ENCODE measurements around the gene MZF1. TPM values are rescaled to one million over a fixed set of nuclear protein-coding genes. Genes with fewer than 3 reads are reported as not detected.

Gene MZF1
- polyA plus RNA-seq, 3 donors, result 1.6 to 55.6 (median 1.7) TPM

DNA sequence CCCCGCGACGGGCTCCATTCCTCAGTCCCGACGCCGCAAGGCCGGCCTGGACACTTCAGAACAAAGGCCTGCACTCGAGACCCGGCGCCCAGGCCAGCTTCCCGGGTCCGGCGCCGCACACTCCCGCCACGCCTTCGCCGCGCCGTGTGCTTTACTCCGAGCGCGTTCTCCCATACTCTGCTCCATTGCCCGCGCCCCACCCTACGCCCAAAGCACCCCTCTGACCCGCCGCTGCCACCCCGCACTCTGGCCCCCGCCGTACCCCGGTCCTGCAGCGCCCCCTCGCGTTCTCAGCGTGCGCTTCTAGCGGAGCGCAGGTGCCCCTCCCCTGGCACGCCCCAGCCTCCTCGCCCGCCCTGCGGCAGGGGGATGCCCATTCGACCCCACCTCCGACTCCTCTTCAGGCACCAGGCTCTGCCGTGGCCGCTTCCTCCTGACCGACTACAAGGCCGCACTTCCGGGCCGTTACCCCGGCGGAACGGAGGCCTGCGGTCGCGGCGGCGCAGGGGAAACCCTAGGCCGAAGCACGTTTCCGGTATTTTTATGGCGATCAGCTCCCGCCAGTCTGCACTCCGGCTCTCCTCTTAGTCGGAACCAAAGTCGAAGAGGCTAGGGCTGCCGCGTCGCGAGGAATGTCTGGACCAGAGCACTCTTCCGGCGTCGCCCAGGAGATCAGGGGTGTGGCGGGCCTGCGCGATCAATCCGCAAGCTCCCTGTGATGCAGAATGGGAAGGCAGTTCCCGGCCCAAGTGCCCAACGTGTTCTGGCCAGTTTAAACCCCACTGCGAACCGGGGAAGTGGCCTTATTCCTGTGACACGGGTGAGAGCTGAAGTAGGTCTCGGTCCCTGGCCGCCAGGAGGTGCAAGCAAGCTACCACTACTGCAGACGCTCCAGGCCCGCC, 53.5 kb downstream of the MZF1 start, which contains the start of gene ZBTB45:
Gene ZBTB45, minus strand, starts transcription at position 456 of the 902 bp plus-strand sequence. CDS start 2,137 bp downstream, outside the sequence.
- Histone ChIP-seq H4K20me1 (ENCODE audit: insufficient read depth, low read length) (peaks cover 36% of the 10 kb centered on the region), H3K27ac (ENCODE audit: low read depth in 1 of 2, low read length in 2 of 2) (peak within 1 kb of the TSS; percentile 90 to 93), H3K79me2 (ENCODE audit: insufficient read depth, low read length) (peaks cover 40% of the 10 kb centered on the region), H3K36me3 (replicated peaks in 1 of 2; ENCODE audit: control insufficient read depth in 1 of 2, insufficient read depth in 2 of 2, low read length in 2 of 2) (peaks cover 17 to 20% of the 10 kb centered on the region in 2 donors), H3K9ac (ENCODE audit: insufficient read depth, low read length, poor library complexity, severe bottlenecking) (peak within 1 kb of the TSS; percentile 94), H3K4me3 (replicated peaks in 1 of 3; ENCODE audit: low read depth in 2 of 3, low read length in 3 of 3) (peak within 1 kb of the TSS; percentile 57 to 90 (median 86)), H3K27me3 (ENCODE audit: control insufficient read depth in 2 of 2, insufficient read depth in 2 of 2, low read length in 2 of 2) (no peaks in the 10 kb centered on the region), H3K4me2 (replicated peaks; ENCODE audit: extremely low read depth, low read length, poor library complexity, severe bottlenecking) (peak within 1 kb of the TSS; percentile 96), H2AFZ (ENCODE audit: insufficient read depth, low read depth, low read length, poor library complexity, severe bottlenecking) (peak within 1 kb of the TSS; percentile 96), H3K9me3 (replicated peaks in 1 of 2; ENCODE audit: control insufficient read depth in 1 of 2, insufficient read depth in 1 of 2, low read length in 2 of 2) (no peaks in the 10 kb centered on the region), H3K4me1 (ENCODE audit: control insufficient read depth in 1 of 2, insufficient read depth in 2 of 2, low read length in 2 of 2) (peaks cover 30 to 31% of the 10 kb centered on the region in 2 donors)
- intact Hi-C loops (cut with micrococcal nuclease), result loop anchor here in 1 of 2 donors (2.0 kb wide), 2 partner anchors 19 to 53 kb away; partner anchors contain the start of gene MZF1
- WGBS (ENCODE audit: insufficient coverage), result under 1% methylated on average over 77 of the region's 87 CpGs
- H3K27me3 Mint-ChIP-seq (ENCODE audit: low read depth in 3 of 3), result peaks cover 0 to 1% (median 0%) of the 10 kb centered on the region in 3 donors
- peak; percentile 93 to 94 (median 93) for DNase-seq
- peaks cover 19 to 26% of the 10 kb centered on the region in 2 donors for H3K36me3 Mint-ChIP-seq
- peaks cover 36% of the 10 kb centered on the region for H3K4me1 Mint-ChIP-seq
- H3K9me3 Mint-ChIP-seq, result peaks cover 0 to 3% (median 0%) of the 10 kb centered on the region in 7 donors
- TF ChIP-seq CTCF (IDR thresholded peaks at IDR 0.05), result peak; percentile 79
- peak within 1 kb of the TSS; percentile 92 to 93 for H3K4me3 Mint-ChIP-seq
- peak within 1 kb of the TSS; percentile 95 to 99 (median 98) for H3K27ac Mint-ChIP-seq

DNA sequence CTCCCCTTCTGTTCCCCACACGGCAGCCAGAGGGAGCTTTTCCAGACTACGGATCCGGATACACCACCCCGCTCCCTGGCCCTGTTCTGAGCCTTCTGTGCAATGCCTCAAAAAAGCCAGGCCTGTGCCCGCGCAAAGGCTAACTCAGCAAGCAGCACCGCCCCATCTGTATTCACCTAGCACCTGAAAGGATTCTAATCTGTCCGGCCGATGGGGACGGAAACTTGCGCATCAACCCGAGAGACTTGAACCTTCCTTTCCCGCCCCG, 54.1 kb downstream of the MZF1 start:
- Mint-ChIP-seq H3K27me3 (ENCODE audit: low read depth in 3 of 3) (peaks cover 0 to 1% (median 0%) of the 10 kb centered on the region in 3 donors), H3K4me1 (peaks cover 41% of the 10 kb centered on the region), H3K36me3 (peaks cover 19 to 26% of the 10 kb centered on the region in 2 donors), H3K9me3 (peaks cover 0 to 3% (median 0%) of the 10 kb centered on the region in 7 donors), H3K27ac (peak overlapping the region; percentile 95 to 99 (median 98)), H3K4me3 (peak overlapping the region; percentile 92 to 93)
- H3K9ac ChIP-seq (ENCODE audit: insufficient read depth, low read length, poor library complexity, severe bottlenecking), result peak overlapping the region; percentile 94
- peak overlapping the region; percentile 96 for H2AFZ ChIP-seq (ENCODE audit: insufficient read depth, low read depth, low read length, poor library complexity, severe bottlenecking)
- H3K9me3 ChIP-seq (replicated peaks in 1 of 2; ENCODE audit: control insufficient read depth in 1 of 2, insufficient read depth in 1 of 2, low read length in 2 of 2), result no peaks in the 10 kb centered on the region
- peaks cover 40% of the 10 kb centered on the region for H4K20me1 ChIP-seq (ENCODE audit: insufficient read depth, low read length)
- peak; percentile 34 to 59 (median 41) for DNase-seq
- H3K27ac ChIP-seq (ENCODE audit: low read depth in 1 of 2, low read length in 2 of 2), result peak overlapping the region; percentile 90 to 93
- WGBS (ENCODE audit: insufficient coverage), result 0% methylated on average over 14 of the region's 14 CpGs
- intact Hi-C loops (cut with micrococcal nuclease), result loop anchor here in 1 of 2 donors (2.0 kb wide), 2 partner anchors 18 to 54 kb away; partner anchors contain the start of gene MZF1
- H3K79me2 ChIP-seq (ENCODE audit: insufficient read depth, low read length), result peaks cover 44% of the 10 kb centered on the region
- H3K4me1 ChIP-seq (ENCODE audit: control insufficient read depth in 1 of 2, insufficient read depth in 2 of 2, low read length in 2 of 2), result peaks cover 34 to 36% of the 10 kb centered on the region in 2 donors
- H3K4me3 ChIP-seq (replicated peaks in 1 of 3; ENCODE audit: low read depth in 2 of 3, low read length in 3 of 3), result peak overlapping the region; percentile 57 to 90 (median 86)
- peak; percentile 56 for TF ChIP-seq CTCF (IDR thresholded peaks at IDR 0.05)
- peak overlapping the region; percentile 96 for H3K4me2 ChIP-seq (replicated peaks; ENCODE audit: extremely low read depth, low read length, poor library complexity, severe bottlenecking)
- no peaks in the 10 kb centered on the region for H3K27me3 ChIP-seq (ENCODE audit: control insufficient read depth in 2 of 2, insufficient read depth in 2 of 2, low read length in 2 of 2)
- peaks cover 17 to 20% of the 10 kb centered on the region in 2 donors for H3K36me3 ChIP-seq (replicated peaks in 1 of 2; ENCODE audit: control insufficient read depth in 1 of 2, insufficient read depth in 2 of 2, low read length in 2 of 2)
